HCT116 (cell line): ENCODE data around the gene TMED7. TPM values are rescaled to one million over a fixed set of nuclear protein-coding genes. Genes with fewer than 3 reads are reported as not detected.

Experiments
- ATAC-seq: fragments of 200-7000 bp; cut with Tn5 transposase; 2 replicates; pipeline ENCODE4 v1.9.1; 2020; ENCODE audit warnings: mild to moderate bottlenecking, moderate library complexity
- BruUV-seq: library from RNA; stranded (reverse); fragments of 400-500 nt; replicated peaks from 2 replicates; lab custom pipeline; 2021; lab: Mats Ljungman, UMichigan
- CTCF ChIA-PET: fragments of 300-600 bp; sonication (Branson Sonifier 250); formaldehyde crosslinking; loops from one replicate; lab custom pipeline; 2021; ENCODE audit warnings: antibody characterized with exemption; lab: Charles Lee
- POLR2A ChIA-PET: fragments of 300-600, 350-600 bp; sonication (Branson Sonifier 250); formaldehyde crosslinking; loops from one replicate; lab custom pipeline; 2021; ENCODE audit warnings: antibody characterized with exemption; lab: Charles Lee
- RAD21 ChIA-PET, 2 experiments: fragments of 300-600 bp; sonication (Branson Sonifier 250); formaldehyde crosslinking; loops; one replicate each; lab custom pipeline; 2023; ENCODE audit warnings: low total read pairs in 2 of 2; ENCODE audit not compliant: uncharacterized antibody in 2 of 2, unreplicated experiment in 2 of 2, low non-redundant PET in 1 of 2; lab: Charles Lee
- DNase-seq: peaks from one replicate; pipeline ENCODE4 v3.0.0-alpha.2; 2010; ENCODE audit warnings: low read depth, low spot score
- H2AFZ ChIP-seq: fragments of 200-600 bp; shearing (Covaris generic), sonication (generic); 2 replicates; pipeline ENCODE4 v1.6.1; 2017; ENCODE audit warnings: low read depth, mixed run types, mixed read lengths, antibody characterized with exemption, low read length; ENCODE audit not compliant: poor library complexity, severe bottlenecking
- H3K27ac ChIP-seq: 2 replicates; pipeline ENCODE4 v1.5.1; 2012; ENCODE audit warnings: low read depth, low read length
- H3K27me3 ChIP-seq: fragments of 200-600 bp; sonication (generic); 2 replicates; pipeline ENCODE4 v1.6.1; 2016; ENCODE audit warnings: mixed run types, low read length, mixed read lengths; ENCODE audit not compliant: insufficient read depth
- H3K36me3 ChIP-seq, 2 experiments: fragments of 200-500 bp in 1 of 2; fragments of 200-600 bp in 1 of 2; sonication (Bioruptor generic) in 1 of 2; sonication (generic) in 1 of 2; 2 replicates each; pipeline versions ENCODE4 v1.5.1 to v1.6.1; 2014 to 2016; ENCODE audit warnings: low read length in 2 of 2, inconsistent platforms in 1 of 2, mixed read lengths in 1 of 2, mixed run types in 1 of 2; ENCODE audit not compliant: insufficient read depth in 2 of 2, control insufficient read depth in 1 of 2
- H3K4me1 ChIP-seq, 2 experiments: fragments of 200-600 bp in 1 of 2; sonication (generic) in 1 of 2; 2 replicates each; pipeline versions ENCODE4 v1.5.1 to v1.6.1; 2012 to 2017; ENCODE audit warnings: low read length in 2 of 2, inconsistent platforms in 1 of 2, mild to moderate bottlenecking in 1 of 2, mixed read lengths in 1 of 2, mixed run types in 1 of 2, moderate library complexity in 1 of 2; ENCODE audit not compliant: insufficient read depth in 2 of 2, control insufficient read depth in 1 of 2
- H3K4me2 ChIP-seq: fragments of 200-600 bp; sonication (generic); 2 replicates; pipeline ENCODE4 v1.6.1; 2017; ENCODE audit warnings: mixed run types, low read length, mixed read lengths
- H3K4me3 ChIP-seq, 2 experiments: fragments of 200-600 bp in 1 of 2; sonication (generic) in 1 of 2; replicated peaks in 1 of 2; 2 replicates each; pipeline ENCODE4 v1.5.1; 2011 to 2016; ENCODE audit warnings: low read length in 2 of 2, control low read depth in 1 of 2, low read depth in 1 of 2, mild to moderate bottlenecking in 1 of 2, mixed read lengths in 1 of 2, mixed run types in 1 of 2
- H3K79me2 ChIP-seq: fragments of 200-600 bp; sonication (generic); 2 replicates; pipeline ENCODE4 v1.6.1; 2017; ENCODE audit warnings: mild to moderate bottlenecking, mixed run types, low read length, moderate library complexity, mixed read lengths; ENCODE audit not compliant: insufficient read depth
- H3K9ac ChIP-seq: fragments of 200-600 bp; sonication (generic); 2 replicates; pipeline ENCODE4 v1.6.1; 2016; ENCODE audit warnings: low read length, mixed read lengths
- H3K9me2 ChIP-seq: fragments of 200-600 bp; sonication (generic), shearing (Covaris generic); 2 replicates; pipeline ENCODE4 v1.6.1; 2017; ENCODE audit warnings: mixed run types, mild to moderate bottlenecking, moderate library complexity; ENCODE audit not compliant: insufficient read depth
- H3K9me3 ChIP-seq, 2 experiments: fragments of 200-500 bp in 1 of 2; fragments of 200-600 bp in 1 of 2; sonication (Bioruptor generic) in 1 of 2; sonication (generic) in 1 of 2; 2 replicates each; pipeline ENCODE4 v1.6.1; 2014 to 2017; ENCODE audit warnings: low read length in 2 of 2, mixed read lengths in 2 of 2, inconsistent platforms in 1 of 2, low read depth in 1 of 2, mild to moderate bottlenecking in 1 of 2, mixed run types in 1 of 2, moderate library complexity in 1 of 2; ENCODE audit not compliant: control insufficient read depth in 1 of 2, insufficient read depth in 1 of 2
- H4K20me1 ChIP-seq: fragments of 200-600 bp; sonication (generic), shearing (Covaris generic); 2 replicates; pipeline ENCODE4 v1.6.1; 2017; ENCODE audit warnings: mixed run types, mild to moderate bottlenecking, moderate library complexity; ENCODE audit not compliant: insufficient read depth
- CTCF ChIP-seq, 3 experiments: fragments of 200-600 bp in 1 of 3; sonication (generic) in 1 of 3; IDR thresholded peaks in 2 of 3; conservative IDR thresholded peaks in 1 of 3; 2 replicates each; pipeline ENCODE4 v1.5.1; 2012 to 2017; ENCODE audit warnings: low read depth in 2 of 3, low read length in 2 of 3, antibody characterized with exemption in 1 of 3, borderline replicate concordance in 1 of 3, control low read depth in 1 of 3, mild to moderate bottlenecking in 1 of 3, mixed read lengths in 1 of 3, mixed run types in 1 of 3, moderate library complexity in 1 of 3; ENCODE audit not compliant: insufficient read depth in 1 of 3
- FOSL1 ChIP-seq: IDR thresholded peaks from 2 replicates; pipeline ENCODE4 v1.6.1; 2012; ENCODE audit warnings: low read depth
- POLR2A ChIP-seq: IDR thresholded peaks from 2 replicates; pipeline ENCODE4 v1.7.0; 2011; ENCODE audit warnings: borderline replicate concordance; ENCODE audit not compliant: insufficient read depth, insufficient read length; ENCODE audit errors: extremely low read depth
- TCF7L2 ChIP-seq: IDR thresholded peaks from 2 replicates; pipeline ENCODE4 v1.7.0; 2011; ENCODE audit warnings: borderline replicate concordance, inconsistent platforms; ENCODE audit not compliant: insufficient read depth, insufficient read length; ENCODE audit errors: extremely low read depth
- ZBTB33 ChIP-seq: IDR thresholded peaks from 2 replicates; pipeline ENCODE4 v1.6.1; 2011; ENCODE audit warnings: mild to moderate bottlenecking, low read length, moderate library complexity; ENCODE audit not compliant: insufficient replicate concordance; ENCODE audit errors: extremely low read depth
- intact Hi-C: fragments of 100-400 bp; cut with micrococcal nuclease; formaldehyde crosslinking; loops from 2 replicates; pipeline ENCODE4 v1.10.0; 2022
- total RNA-seq: library from RNA; stranded (reverse); gene quantifications from one replicate; pipeline ENCODE4 v1.2.1, GENCODE V29; 2021; ENCODE audit not compliant: unreplicated experiment

TMED7 gene
- total RNA-seq, 1 experiment from 2014 or later: 167 TPM

GRCh38 chr5:115666023-115666422, 40.2 kb upstream of the TMED7 start:
- intact Hi-C loops: no loop called here
- Histone ChIP-seq H2AFZ (no peak overlapping the region), H3K27me3 (no peaks in the 10 kb centered on the region), H4K20me1 (no peaks in the 10 kb centered on the region), H3K9ac (no peak overlapping the region), H3K4me2 (no peak overlapping the region), H3K27ac (no peak overlapping the region), H3K36me3 (no peaks in the 10 kb centered on the region), H3K4me1 (no peaks in the 10 kb centered on the region), H3K79me2 (no peaks in the 10 kb centered on the region), H3K4me3 (no peak overlapping the region), H3K9me3 (0 out of 4 replicates have a peak, but pooled peaks cover 0 to 3% of the 10 kb centered on the region in 2 experiments), H3K9me2 (no peaks in the 10 kb centered on the region)
- TF ChIP-seq TCF7L2 (no peak), POLR2A (no peak), CTCF (IDR thresholded peaks at IDR 0.05 in 2 of 3, conservative IDR thresholded peaks at IDR 0.05 in 1 of 3; ENCODE audit: borderline replicate concordance in 1 of 3, insufficient read depth in 1 of 3, low read depth in 2 of 3, low read length in 2 of 3) (no peak), FOSL1 (no peak), ZBTB33 (no peak)
- CTCF ChIA-PET: no interaction called here
- DNase-seq (no peak), ATAC-seq (no peak)
- RAD21 ChIA-PET: no interaction called here
- POLR2A ChIA-PET: no interaction called here
- no TSS peak for BruUV-seq
